Measurements from ENCODE around the gene TOR1AIP2. TPM values are rescaled to one million over a fixed set of nuclear protein-coding genes. Genes with fewer than 3 reads are reported as not detected.
A peak's percentile ranks its signal among the peaks of the same experiment; 100 is the strongest.

Gene TOR1AIP2
- total RNA-seq, 1 experiment from 2014 or later, result 100 TPM

DNA sequence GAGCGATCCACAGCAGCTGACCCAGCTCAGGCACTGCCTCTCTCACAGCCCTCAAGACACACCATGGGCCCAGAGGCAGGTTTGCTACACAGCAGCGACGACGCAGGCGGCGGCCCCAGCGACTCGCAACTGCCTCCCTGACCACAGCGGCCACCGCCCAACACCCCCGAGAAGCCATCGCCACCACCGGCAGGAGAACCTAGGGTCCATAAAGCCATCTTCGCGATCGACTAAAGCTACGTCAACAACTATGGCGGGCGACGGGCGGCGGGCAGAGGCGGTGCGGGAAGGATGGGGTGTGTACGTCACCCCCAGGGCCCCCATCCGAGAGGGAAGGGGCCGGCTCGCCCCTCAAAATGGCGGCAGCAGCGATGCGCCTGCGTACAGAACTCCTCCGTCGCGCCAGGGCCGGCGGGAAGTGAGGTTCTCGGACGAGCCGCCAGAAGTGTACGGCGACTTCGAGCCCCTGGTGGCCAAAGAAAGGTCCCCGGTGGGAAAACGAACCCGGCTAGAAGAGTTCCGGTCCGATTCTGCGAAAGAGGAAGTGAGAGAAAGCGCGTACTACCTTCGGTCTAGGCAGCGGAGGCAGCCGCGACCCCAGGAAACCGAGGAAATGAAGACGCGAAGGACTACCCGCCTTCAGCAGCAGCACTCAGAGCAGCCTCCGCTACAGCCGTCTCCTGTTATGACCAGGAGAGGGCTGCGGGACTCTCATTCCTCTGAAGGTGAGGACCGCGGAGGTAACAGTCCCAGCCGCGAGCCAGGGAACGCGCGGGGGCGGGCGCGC, 4.8 kb upstream of the TOR1AIP2 start, which contains the start of gene TOR1AIP1:
Gene TOR1AIP1, plus strand, starts transcription at position 33 of the 787 bp plus-strand sequence. Its CDS starts 218 bp downstream, at position 251.
- Histone ChIP-seq H3K27me3 (replicated peaks; ENCODE audit: insufficient read depth, low read depth, low read length, poor library complexity) (no peaks in the 10 kb centered on the region), H3K4me1 (ENCODE audit: insufficient read depth, low read length, poor library complexity, severe bottlenecking) (peaks cover 20% of the 10 kb centered on the region), H3K4me3 (ENCODE audit: low read depth, low read length, poor library complexity, severe bottlenecking) (peak within 1 kb of the TSS; percentile 76), H3K9me3 (ENCODE audit: low read depth, low read length, poor library complexity, severe bottlenecking) (no peaks in the 10 kb centered on the region), H3K36me3 (ENCODE audit: insufficient read depth, low read length, poor library complexity, severe bottlenecking) (peaks cover 10% of the 10 kb centered on the region), H3K27ac (ENCODE audit: low read depth, low read length, poor library complexity, severe bottlenecking) (peak within 1 kb of the TSS; percentile 98)
- CTCF ChIA-PET, result interaction anchor here (0.5 to 1.0 kb wide), 3 partner anchors 68 to 1133 kb away, joined by 3 to 7 read pairs (median 3); no protein-coding TSS in a partner anchor
- POLR2A ChIA-PET (ENCODE audit: low non-redundant PET), result interaction anchor here (0.6 kb wide), 1 partner anchor 16 kb away, joined by 4 read pairs; no protein-coding TSS in a partner anchor
- TF ChIP-seq, protein P1, sequence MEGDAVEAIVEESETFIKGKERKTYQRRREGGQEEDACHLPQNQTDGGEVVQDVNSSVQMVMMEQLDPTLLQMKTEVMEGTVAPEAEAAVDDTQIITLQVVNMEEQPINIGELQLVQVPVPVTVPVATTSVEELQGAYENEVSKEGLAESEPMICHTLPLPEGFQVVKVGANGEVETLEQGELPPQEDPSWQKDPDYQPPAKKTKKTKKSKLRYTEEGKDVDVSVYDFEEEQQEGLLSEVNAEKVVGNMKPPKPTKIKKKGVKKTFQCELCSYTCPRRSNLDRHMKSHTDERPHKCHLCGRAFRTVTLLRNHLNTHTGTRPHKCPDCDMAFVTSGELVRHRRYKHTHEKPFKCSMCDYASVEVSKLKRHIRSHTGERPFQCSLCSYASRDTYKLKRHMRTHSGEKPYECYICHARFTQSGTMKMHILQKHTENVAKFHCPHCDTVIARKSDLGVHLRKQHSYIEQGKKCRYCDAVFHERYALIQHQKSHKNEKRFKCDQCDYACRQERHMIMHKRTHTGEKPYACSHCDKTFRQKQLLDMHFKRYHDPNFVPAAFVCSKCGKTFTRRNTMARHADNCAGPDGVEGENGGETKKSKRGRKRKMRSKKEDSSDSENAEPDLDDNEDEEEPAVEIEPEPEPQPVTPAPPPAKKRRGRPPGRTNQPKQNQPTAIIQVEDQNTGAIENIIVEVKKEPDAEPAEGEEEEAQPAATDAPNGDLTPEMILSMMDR (conservative IDR thresholded peaks at IDR 0.05; ENCODE audit: low read depth, low read length), result 0 out of 2 replicates have a peak, but pooled peaks have one; percentile 29
- TF ChIP-seq EZH2 (IDR thresholded peaks at IDR 0.05; ENCODE audit: borderline replicate concordance, low read depth, low read length, poor library complexity, severe bottlenecking), result no peak
- DNase-seq (ENCODE audit: low spot score), result peak; percentile 99
- no TSS peak for BruUV-seq (replicated peaks)
- intact Hi-C loops (cut with micrococcal nuclease; ENCODE audit: unreplicated experiment), result loop anchor here (1.0 kb wide), 1 partner anchor 72 kb away; the partner anchor contains the start of gene CEP350

DNA sequence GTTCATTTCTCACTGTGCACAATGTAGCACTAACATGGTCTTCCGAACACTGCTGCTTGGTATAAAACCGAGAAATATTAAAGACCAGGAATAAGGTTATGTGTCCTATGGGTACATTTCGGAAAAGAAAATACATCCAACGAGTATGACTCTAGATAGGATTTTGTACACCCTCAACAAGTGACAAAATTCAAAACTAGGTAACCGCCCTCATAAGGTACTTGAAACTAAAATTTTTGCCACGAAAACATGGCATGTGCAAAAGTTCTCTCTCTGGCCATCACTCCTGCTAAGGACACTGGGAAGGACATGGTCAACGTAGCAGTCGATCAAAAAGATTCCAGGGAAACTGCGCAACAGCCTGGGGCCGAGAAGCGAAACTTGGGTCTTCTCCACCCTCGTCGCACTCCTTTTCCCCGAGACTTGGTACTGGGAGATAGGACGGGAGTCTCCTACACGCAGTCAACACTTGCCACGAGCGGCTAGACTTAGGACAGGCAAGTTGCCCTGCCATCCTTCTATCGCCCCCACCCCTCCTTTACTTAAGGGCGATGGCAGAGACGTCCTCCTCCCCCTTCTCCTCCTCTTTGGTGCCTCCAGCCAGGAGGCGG, 4.1 kb upstream of the TOR1AIP2 start:
- ChIA-PET POLR2A (ENCODE audit: low non-redundant PET) (no interaction called here), CTCF (interaction anchor here (0.5 to 1.0 kb wide), 3 partner anchors 67 to 1134 kb away, joined by 3 to 7 read pairs (median 3); no protein-coding TSS in a partner anchor)
- no peaks in the 10 kb centered on the region for H3K9me3 ChIP-seq (ENCODE audit: low read depth, low read length, poor library complexity, severe bottlenecking)
- BruUV-seq (replicated peaks), result TSS peak; percentile 45
- DNase-seq (ENCODE audit: low spot score), result peak; percentile 86
- peak overlapping the region; percentile 76 for H3K4me3 ChIP-seq (ENCODE audit: low read depth, low read length, poor library complexity, severe bottlenecking)
- H3K27me3 ChIP-seq (replicated peaks; ENCODE audit: insufficient read depth, low read depth, low read length, poor library complexity), result no peaks in the 10 kb centered on the region
- TF ChIP-seq, protein P1 (conservative IDR thresholded peaks at IDR 0.05; ENCODE audit: low read depth, low read length), result no peak
- no peak for TF ChIP-seq EZH2 (IDR thresholded peaks at IDR 0.05; ENCODE audit: borderline replicate concordance, low read depth, low read length, poor library complexity, severe bottlenecking)
- intact Hi-C loops (cut with micrococcal nuclease; ENCODE audit: unreplicated experiment), result loop anchor here (1.0 kb wide), 1 partner anchor 73 kb away; the partner anchor contains the start of gene CEP350
- peaks cover 21% of the 10 kb centered on the region for H3K4me1 ChIP-seq (ENCODE audit: insufficient read depth, low read length, poor library complexity, severe bottlenecking)
- H3K36me3 ChIP-seq (ENCODE audit: insufficient read depth, low read length, poor library complexity, severe bottlenecking), result peaks cover 10% of the 10 kb centered on the region
- peak overlapping the region; percentile 98 for H3K27ac ChIP-seq (ENCODE audit: low read depth, low read length, poor library complexity, severe bottlenecking)

DNA sequence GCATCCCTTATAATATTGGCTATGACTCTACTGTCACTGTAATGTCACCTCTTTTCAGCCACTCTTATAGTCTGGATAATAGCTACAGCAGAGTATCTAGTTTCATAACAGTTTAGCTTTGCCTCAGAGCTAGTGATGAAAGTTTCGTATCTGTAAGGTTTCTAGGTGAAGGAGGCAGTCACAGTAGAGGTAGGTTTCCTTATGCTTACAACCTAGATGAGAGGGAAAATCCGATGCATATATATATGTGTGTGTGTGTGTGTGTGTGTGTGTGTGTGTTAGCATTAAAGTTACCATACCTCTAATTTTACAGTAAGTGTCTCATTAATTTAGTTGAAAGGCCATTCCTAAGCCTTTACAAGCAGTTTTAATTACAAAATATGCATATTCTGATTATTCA, 2.2 kb upstream of the TOR1AIP2 start:
- TF ChIP-seq, protein P1 (conservative IDR thresholded peaks at IDR 0.05; ENCODE audit: low read depth, low read length), result no peak
- TF ChIP-seq EZH2 (IDR thresholded peaks at IDR 0.05; ENCODE audit: borderline replicate concordance, low read depth, low read length, poor library complexity, severe bottlenecking), result no peak
- BruUV-seq (replicated peaks), result no TSS peak
- Histone ChIP-seq H3K27me3 (replicated peaks; ENCODE audit: insufficient read depth, low read depth, low read length, poor library complexity) (no peaks in the 10 kb centered on the region), H3K36me3 (ENCODE audit: insufficient read depth, low read length, poor library complexity, severe bottlenecking) (peaks cover 10% of the 10 kb centered on the region), H3K9me3 (ENCODE audit: low read depth, low read length, poor library complexity, severe bottlenecking) (no peaks in the 10 kb centered on the region), H3K4me3 (ENCODE audit: low read depth, low read length, poor library complexity, severe bottlenecking) (no peak overlapping the region), H3K27ac (ENCODE audit: low read depth, low read length, poor library complexity, severe bottlenecking) (no peak overlapping the region), H3K4me1 (ENCODE audit: insufficient read depth, low read length, poor library complexity, severe bottlenecking) (peaks cover 32% of the 10 kb centered on the region)
- ChIA-PET CTCF (no interaction called here), POLR2A (ENCODE audit: low non-redundant PET) (no interaction called here)
- intact Hi-C loops (cut with micrococcal nuclease; ENCODE audit: unreplicated experiment), result no loop called here
- DNase-seq (ENCODE audit: low spot score), result no peak

Data from A673 (cell line).